KMS-11 (cell line): ENCODE data around the gene ASXL3.

Experiments
- H2AFZ ChIP-seq: fragments of 200-600 bp; sonication (generic); 2 replicates; pipeline ENCODE4 v1.6.1; 2016; ENCODE audit warnings: antibody characterized with exemption, mixed run types, low read depth
- H3K27ac ChIP-seq: fragments of 200-600 bp; sonication (generic); 2 replicates; pipeline ENCODE4 v1.6.1; 2016; ENCODE audit warnings: mild to moderate bottlenecking, mixed run types
- H3K27me3 ChIP-seq: fragments of 200-600 bp; sonication (generic); 2 replicates; pipeline ENCODE4 v1.6.1; 2017; ENCODE audit warnings: mild to moderate bottlenecking, low read depth, mixed run types, moderate library complexity; ENCODE audit not compliant: insufficient read depth
- H3K36me3 ChIP-seq: fragments of 200-600 bp; sonication (generic); 2 replicates; pipeline ENCODE4 v1.6.1; 2017; ENCODE audit warnings: mild to moderate bottlenecking, mixed run types; ENCODE audit not compliant: insufficient read depth
- H3K4me1 ChIP-seq: fragments of 200-600 bp; sonication (generic); 2 replicates; pipeline ENCODE4 v1.6.1; 2016; ENCODE audit warnings: mild to moderate bottlenecking, low read depth, mixed run types; ENCODE audit not compliant: poor library complexity, severe bottlenecking
- H3K4me2 ChIP-seq: fragments of 200-600 bp; sonication (generic); 2 replicates; pipeline ENCODE4 v1.7.0; 2016; ENCODE audit warnings: mild to moderate bottlenecking, mixed run types
- H3K4me3 ChIP-seq: fragments of 200-600 bp; sonication (generic); IDR thresholded peaks from 2 replicates; pipeline ENCODE4 v1.6.1; 2017; ENCODE audit warnings: low read depth, low read length, mixed read lengths; ENCODE audit not compliant: insufficient read depth
- H3K79me2 ChIP-seq: fragments of 200-600 bp; sonication (generic); 2 replicates; pipeline ENCODE4 v1.6.1; 2016; ENCODE audit warnings: low read depth, mixed run types; ENCODE audit not compliant: insufficient read depth
- H3K9ac ChIP-seq: fragments of 200-600 bp; sonication (generic); 2 replicates; pipeline ENCODE4 v1.6.1; 2016; ENCODE audit warnings: mild to moderate bottlenecking, mixed run types
- H4K20me1 ChIP-seq: fragments of 200-600 bp; sonication (generic); 2 replicates; pipeline ENCODE4 v1.6.1; 2016; ENCODE audit warnings: mild to moderate bottlenecking, mixed run types; ENCODE audit not compliant: insufficient read depth
- CTCF ChIP-seq: fragments of 200-600 bp; sonication (generic); conservative IDR thresholded peaks from 2 replicates; pipeline ENCODE4 v1.6.1; 2017; ENCODE audit warnings: low read depth, mild to moderate bottlenecking, antibody characterized with exemption, low read length, moderate library complexity, mixed read lengths

Gene ASXL3

GRCh38 chr18:33583901-33584300, 5.9 kb downstream of the ASXL3 start:
- H3K36me3 ChIP-seq = no peaks in the 10 kb centered on the region
- no peak overlapping the region for H3K9ac ChIP-seq
- H3K4me3 ChIP-seq = no peak overlapping the region
- H3K27ac ChIP-seq = no peak overlapping the region
- TF ChIP-seq CTCF = no peak
- no peak overlapping the region for H3K4me2 ChIP-seq
- H4K20me1 ChIP-seq = no peaks in the 10 kb centered on the region
- no peaks in the 10 kb centered on the region for H3K27me3 ChIP-seq
- H2AFZ ChIP-seq = no peak overlapping the region
- H3K79me2 ChIP-seq = no peaks in the 10 kb centered on the region
- no peaks in the 10 kb centered on the region for H3K4me1 ChIP-seq

GRCh38 chr18:33584548-33585430, 6.8 kb downstream of the ASXL3 start:
- H3K4me2 ChIP-seq = no peak overlapping the region

GRCh38 chr18:33585431-33585775, 7.4 kb downstream of the ASXL3 start:
- no peak overlapping the region for H3K9ac ChIP-seq
- H3K4me2 ChIP-seq = no peak overlapping the region
- H4K20me1 ChIP-seq = no peaks in the 10 kb centered on the region
- no peaks in the 10 kb centered on the region for H3K36me3 ChIP-seq
- H3K4me3 ChIP-seq = no peak overlapping the region
- no peaks in the 10 kb centered on the region for H3K79me2 ChIP-seq
- TF ChIP-seq CTCF = no peak
- H3K27me3 ChIP-seq = no peaks in the 10 kb centered on the region
- no peak overlapping the region for H3K27ac ChIP-seq
- no peak overlapping the region for H2AFZ ChIP-seq
- H3K4me1 ChIP-seq = no peaks in the 10 kb centered on the region

More at GRCh38 chr18:33584548-33585430, 6.8 kb downstream of the ASXL3 start:
- Histone ChIP-seq H3K36me3 (no peaks in the 10 kb centered on the region), H3K79me2 (no peaks in the 10 kb centered on the region), H3K27ac (no peak overlapping the region), H3K27me3 (no peaks in the 10 kb centered on the region), H2AFZ (no peak overlapping the region), H3K4me1 (no peaks in the 10 kb centered on the region), H4K20me1 (no peaks in the 10 kb centered on the region), H3K9ac (no peak overlapping the region), H3K4me3 (no peak overlapping the region)
- TF ChIP-seq CTCF = no peak

GRCh38 chr18:33588361-33588760, 10.3 kb downstream of the ASXL3 start:
- Histone ChIP-seq H2AFZ (no peak overlapping the region), H3K36me3 (no peaks in the 10 kb centered on the region), H4K20me1 (no peaks in the 10 kb centered on the region), H3K27ac (no peak overlapping the region), H3K4me2 (no peak overlapping the region), H3K27me3 (no peaks in the 10 kb centered on the region), H3K79me2 (no peaks in the 10 kb centered on the region), H3K9ac (no peak overlapping the region), H3K4me3 (no peak overlapping the region), H3K4me1 (no peaks in the 10 kb centered on the region)
- TF ChIP-seq CTCF = no peak
